GM20000 (cell line): ENCODE measurements around the gene LCMT1.

Experiments used
- DNase-seq: peaks from one replicate; pipeline ENCODE4 v3.0.0; 2012; ENCODE audit warnings: low spot score
- CTCF ChIP-seq: IDR thresholded peaks from 2 replicates; pipeline ENCODE4 v1.5.1; 2012; ENCODE audit warnings: mild to moderate bottlenecking, control low read depth; ENCODE audit errors: extremely low read depth, missing control alignments

LCMT1 gene

DNA sequence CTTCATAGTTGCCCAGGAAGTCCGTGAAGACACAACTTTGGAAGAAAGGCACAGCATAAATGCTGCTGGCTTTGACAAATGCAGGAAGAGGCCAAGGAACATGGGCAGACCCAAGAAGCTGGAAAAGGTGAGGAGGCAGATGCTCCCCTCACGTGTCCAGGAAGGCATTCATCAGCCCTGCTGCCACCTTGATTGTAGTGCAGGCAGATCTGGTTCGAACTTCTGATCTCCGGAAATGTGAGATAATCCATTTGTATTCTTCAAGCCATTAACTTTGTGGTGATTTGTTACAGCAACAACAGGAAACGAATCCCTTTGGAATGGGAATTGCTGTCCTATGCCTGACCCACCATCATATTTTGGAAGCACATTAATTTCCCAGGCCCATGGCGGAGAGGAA is 28.5 kb upstream of the LCMT1 start:
- TF ChIP-seq CTCF, result no peak
- no peak for DNase-seq

DNA sequence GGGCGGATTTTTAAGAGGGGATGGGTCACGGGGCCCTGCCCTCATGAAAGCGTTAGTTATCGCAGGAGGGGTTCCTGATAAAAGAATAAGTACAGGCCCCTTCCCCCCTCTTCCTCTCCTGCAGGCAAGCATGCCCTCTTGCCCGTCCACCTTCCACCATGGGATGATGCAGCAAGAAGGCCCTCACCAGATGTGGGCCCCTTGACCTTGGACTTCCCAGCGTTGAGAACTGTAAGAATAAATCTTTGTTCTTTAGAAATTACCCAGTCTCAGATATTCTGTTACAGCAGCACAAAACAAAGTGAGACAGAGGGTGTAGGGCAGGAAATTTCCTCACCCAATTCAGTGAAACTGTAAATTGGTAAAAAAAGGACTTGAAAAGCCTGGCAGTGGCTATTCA is 27.8 kb upstream of the LCMT1 start:
- no peak for TF ChIP-seq CTCF
- no peak for DNase-seq

- DNase-seq, result no peak
- TF ChIP-seq CTCF, result no peak
Measured at GRCh38 chr16:25084797-25085196, 26.7 kb upstream of the LCMT1 start.

DNA sequence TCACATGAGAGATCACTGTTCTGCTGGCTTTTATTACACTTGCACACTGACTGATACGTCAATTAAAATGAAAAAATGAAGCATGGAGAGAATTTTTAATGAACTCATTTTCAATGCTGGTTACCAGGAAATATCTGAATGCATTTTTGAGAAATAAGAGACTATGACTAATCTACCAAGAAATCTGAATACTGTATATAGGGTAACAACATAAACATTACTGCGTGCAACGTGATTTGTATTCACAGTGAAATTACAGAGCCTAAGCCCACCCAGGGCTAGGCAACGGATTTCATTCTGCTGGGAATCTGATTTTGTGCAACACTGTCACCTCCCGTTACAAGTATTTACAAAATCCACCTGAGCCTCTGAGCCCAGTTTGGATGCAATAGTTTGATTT is 23.8 kb upstream of the LCMT1 start:
- no peak for DNase-seq
- TF ChIP-seq CTCF, result no peak

- DNase-seq, result no peak
- TF ChIP-seq CTCF, result no peak
Measured at GRCh38 chr16:25089351-25089750, 22.2 kb upstream of the LCMT1 start.

DNA sequence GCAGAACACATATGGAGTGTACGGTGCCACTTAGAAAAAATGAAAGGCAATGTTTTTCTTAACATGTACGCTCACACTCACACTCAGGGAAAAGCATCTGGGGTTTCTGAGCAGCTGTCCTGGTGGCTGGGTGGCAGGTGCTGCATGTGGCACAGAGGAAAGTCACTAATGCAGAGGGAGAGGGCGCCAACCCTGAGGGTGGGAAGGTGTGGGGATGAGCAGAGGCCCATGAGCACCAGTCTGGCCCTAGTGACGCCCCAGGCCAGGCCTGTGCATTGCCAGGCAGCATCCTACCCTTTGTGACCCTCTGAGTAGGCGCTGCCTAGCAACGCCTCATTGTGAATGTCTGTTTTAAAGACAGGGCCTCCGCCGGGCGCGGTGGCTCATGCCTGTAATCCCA is 19.1 kb upstream of the LCMT1 start:
- no peak for TF ChIP-seq CTCF
- no peak for DNase-seq

DNA sequence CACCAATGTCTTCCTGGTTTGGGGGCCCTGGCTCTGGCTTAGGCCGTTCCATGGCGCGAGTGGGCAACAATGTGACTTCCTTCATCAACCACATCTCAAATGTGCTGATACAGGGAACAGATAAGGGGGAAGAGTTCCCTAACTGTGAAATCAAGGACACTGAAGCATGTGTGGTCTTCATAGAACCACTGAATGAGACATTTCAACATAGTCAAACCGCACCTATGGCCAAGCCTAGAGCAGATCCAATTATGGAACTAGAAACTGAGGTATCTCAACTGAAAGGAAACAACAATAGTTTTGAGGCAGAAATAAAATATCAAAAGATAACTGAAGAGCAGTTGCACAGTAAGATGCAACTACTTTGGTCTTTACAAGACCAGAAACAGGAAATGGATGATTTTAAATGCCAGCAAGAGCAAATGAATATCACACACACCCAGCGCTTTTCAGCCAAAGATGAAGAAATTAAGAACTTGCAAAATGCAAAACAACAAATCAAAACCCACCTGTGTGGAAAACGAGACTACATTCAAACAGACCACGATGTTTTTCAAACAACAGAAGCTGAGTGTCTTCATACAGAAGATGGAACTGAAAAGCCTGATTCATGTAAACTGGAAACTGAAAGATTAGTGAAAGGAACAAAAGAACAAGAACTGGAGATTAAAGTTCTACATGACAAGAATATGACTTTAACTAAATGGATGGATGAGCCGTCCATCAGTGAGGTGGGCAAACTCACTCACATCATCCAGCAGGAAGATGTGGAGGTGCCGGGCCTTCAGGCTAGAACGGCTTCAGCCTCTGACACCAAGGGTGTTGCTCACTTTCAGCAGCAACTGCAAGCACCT is 18.1 kb upstream of the LCMT1 start:
- peak; percentile 40 for DNase-seq
- no peak for TF ChIP-seq CTCF
